ENCODE data around the gene TARBP1.
"Not testable (repeated sequence)": the region's sequence is repeated elsewhere in the genome, so short reads cannot be mapped to it uniquely, and the experiment has no call there.

The TARBP1 gene

GRCh38 chr1:234396092-234396491 lies 82.9 kb downstream of the TARBP1 start:
- FAIRE-seq (no peak), DNase-seq (ENCODE audit: insufficient read length, low spot score) (no peak)

- FAIRE-seq (no peak), DNase-seq (ENCODE audit: insufficient read length, low spot score) (no peak)
These were observed 83.7 kb downstream of the TARBP1 start for GRCh38 chr1:234395297-234395696.

GRCh38 chr1:234393190-234393589 lies 85.8 kb downstream of the TARBP1 start:
- DNase-seq (ENCODE audit: insufficient read length, low spot score) (no peak), FAIRE-seq (no peak)

GRCh38 chr1:234388094-234388493 lies 90.9 kb downstream of the TARBP1 start:
- DNase-seq (ENCODE audit: insufficient read length, low spot score) (no peak), FAIRE-seq (no peak)

- FAIRE-seq, result no peak
- DNase-seq (ENCODE audit: insufficient read length, low spot score), result no peak
These were observed 92.9 kb downstream of the TARBP1 start for GRCh38 chr1:234386122-234386521.

- FAIRE-seq (no peak), DNase-seq (ENCODE audit: insufficient read length, low spot score) (no peak)
These were observed 97.1 kb downstream of the TARBP1 start for GRCh38 chr1:234381699-234382555.

GRCh38 chr1:234379591-234380109 lies 99.3 kb downstream of the TARBP1 start:
- not testable (repeated sequence) for DNase-seq (ENCODE audit: insufficient read length, low spot score); FAIRE-seq

- no peak for DNase-seq (ENCODE audit: insufficient read length, low spot score)
- no peak for FAIRE-seq
These were observed 103.3 kb downstream of the TARBP1 start for GRCh38 chr1:234375672-234376071.

- no peak for DNase-seq (ENCODE audit: insufficient read length, low spot score)
- FAIRE-seq, result no peak
These were observed 105.1 kb downstream of the TARBP1 start for GRCh38 chr1:234373959-234374254.

- FAIRE-seq (peak; percentile 51), DNase-seq (ENCODE audit: insufficient read length, low spot score) (peak; percentile 94)
These were observed 105.7 kb downstream of the TARBP1 start, which contains the start of gene COA6 for GRCh38 chr1:234373064-234373958. TSS of gene COA6 (plus strand) at chr1:234373456. CDS start at chr1:234373467, 11 bp downstream.

- FAIRE-seq (no peak), DNase-seq (ENCODE audit: insufficient read length, low spot score) (no peak)
These were observed 106.8 kb downstream of the TARBP1 start for GRCh38 chr1:234372011-234372757.

GRCh38 chr1:234371414-234371813 lies 107.6 kb downstream of the TARBP1 start:
- FAIRE-seq, result no peak
- no peak for DNase-seq (ENCODE audit: insufficient read length, low spot score)

- FAIRE-seq (no peak), DNase-seq (ENCODE audit: insufficient read length, low spot score) (no peak)
These were observed 109.2 kb downstream of the TARBP1 start for GRCh38 chr1:234369784-234370183.

GRCh38 chr1:234369033-234369430 lies 109.9 kb downstream of the TARBP1 start:
- FAIRE-seq, result no peak
- no peak for DNase-seq (ENCODE audit: insufficient read length, low spot score)

- no peak for FAIRE-seq
These were observed 110.5 kb downstream of the TARBP1 start for GRCh38 chr1:234368320-234369032.

GRCh38 chr1:234362558-234362957 lies 116.4 kb downstream of the TARBP1 start:
- DNase-seq (ENCODE audit: insufficient read length, low spot score) (no peak), FAIRE-seq (no peak)

More at GRCh38 chr1:234368320-234369032, 110.5 kb downstream of the TARBP1 start:
- DNase-seq (ENCODE audit: insufficient read length, low spot score), result no peak

- no peak for FAIRE-seq
- no peak for DNase-seq (ENCODE audit: insufficient read length, low spot score)
These were observed 117.8 kb downstream of the TARBP1 start for GRCh38 chr1:234361102-234361603.

- DNase-seq (ENCODE audit: insufficient read length, low spot score), result no peak
- FAIRE-seq, result no peak
These were observed 121.1 kb downstream of the TARBP1 start for GRCh38 chr1:234357831-234358230.

GRCh38 chr1:234356615-234357269 lies 122.2 kb downstream of the TARBP1 start:
- DNase-seq (ENCODE audit: insufficient read length, low spot score); FAIRE-seq: not testable (repeated sequence)

Data from HTR-8/SVneo (cell line).